ENCODE results near the gene QSOX1.

DNA sequence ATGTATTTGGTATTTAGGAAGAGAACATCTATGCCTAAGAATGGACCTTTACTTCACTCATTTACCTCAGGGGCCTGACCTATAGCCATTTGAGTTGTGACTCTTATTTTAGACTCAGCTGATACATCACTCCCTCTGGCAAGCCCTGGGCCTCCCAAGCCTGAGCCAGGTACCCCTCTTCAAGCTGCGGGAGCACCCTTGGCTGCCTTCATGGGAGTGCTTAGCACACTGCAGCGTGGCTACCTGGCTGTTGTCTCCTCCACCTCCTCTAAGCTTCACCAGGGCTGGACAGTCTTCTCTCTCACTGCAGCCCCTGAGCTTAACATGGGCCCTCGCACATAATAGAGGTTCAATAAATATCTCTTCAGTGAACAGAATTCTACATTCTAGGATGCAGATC is 51.9 kb downstream of the QSOX1 start:
- TF ChIP-seq EZH2 (IDR thresholded peaks at IDR 0.05; ENCODE audit: borderline replicate concordance): no peak
- TF ChIP-seq, protein P1, sequence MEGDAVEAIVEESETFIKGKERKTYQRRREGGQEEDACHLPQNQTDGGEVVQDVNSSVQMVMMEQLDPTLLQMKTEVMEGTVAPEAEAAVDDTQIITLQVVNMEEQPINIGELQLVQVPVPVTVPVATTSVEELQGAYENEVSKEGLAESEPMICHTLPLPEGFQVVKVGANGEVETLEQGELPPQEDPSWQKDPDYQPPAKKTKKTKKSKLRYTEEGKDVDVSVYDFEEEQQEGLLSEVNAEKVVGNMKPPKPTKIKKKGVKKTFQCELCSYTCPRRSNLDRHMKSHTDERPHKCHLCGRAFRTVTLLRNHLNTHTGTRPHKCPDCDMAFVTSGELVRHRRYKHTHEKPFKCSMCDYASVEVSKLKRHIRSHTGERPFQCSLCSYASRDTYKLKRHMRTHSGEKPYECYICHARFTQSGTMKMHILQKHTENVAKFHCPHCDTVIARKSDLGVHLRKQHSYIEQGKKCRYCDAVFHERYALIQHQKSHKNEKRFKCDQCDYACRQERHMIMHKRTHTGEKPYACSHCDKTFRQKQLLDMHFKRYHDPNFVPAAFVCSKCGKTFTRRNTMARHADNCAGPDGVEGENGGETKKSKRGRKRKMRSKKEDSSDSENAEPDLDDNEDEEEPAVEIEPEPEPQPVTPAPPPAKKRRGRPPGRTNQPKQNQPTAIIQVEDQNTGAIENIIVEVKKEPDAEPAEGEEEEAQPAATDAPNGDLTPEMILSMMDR (IDR thresholded peaks at IDR 0.05; ENCODE audit: poor library complexity): no peak

Data from hepatocyte (in vitro differentiated cells).